ENCODE measurements around the gene MALRD1.

DNA sequence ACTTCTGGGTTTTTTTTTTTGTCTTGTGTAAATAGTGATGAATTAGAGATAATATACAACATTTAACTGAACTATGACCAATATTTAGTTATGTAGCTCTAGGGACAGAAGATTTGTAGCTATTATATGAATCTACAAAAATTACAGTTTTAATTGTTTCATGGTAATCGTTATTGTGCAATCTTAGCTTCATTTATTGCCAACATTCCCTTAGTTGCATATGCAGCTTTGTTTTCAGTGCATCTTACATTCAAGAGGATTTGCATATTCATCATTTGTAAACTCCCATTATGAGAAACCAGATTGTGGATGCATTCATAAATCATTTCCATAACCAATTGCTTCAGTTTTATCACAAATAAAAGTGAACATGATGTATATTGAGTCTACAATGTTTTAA, 68.8 kb downstream of the MALRD1 start:
- TF ChIP-seq, protein P1, sequence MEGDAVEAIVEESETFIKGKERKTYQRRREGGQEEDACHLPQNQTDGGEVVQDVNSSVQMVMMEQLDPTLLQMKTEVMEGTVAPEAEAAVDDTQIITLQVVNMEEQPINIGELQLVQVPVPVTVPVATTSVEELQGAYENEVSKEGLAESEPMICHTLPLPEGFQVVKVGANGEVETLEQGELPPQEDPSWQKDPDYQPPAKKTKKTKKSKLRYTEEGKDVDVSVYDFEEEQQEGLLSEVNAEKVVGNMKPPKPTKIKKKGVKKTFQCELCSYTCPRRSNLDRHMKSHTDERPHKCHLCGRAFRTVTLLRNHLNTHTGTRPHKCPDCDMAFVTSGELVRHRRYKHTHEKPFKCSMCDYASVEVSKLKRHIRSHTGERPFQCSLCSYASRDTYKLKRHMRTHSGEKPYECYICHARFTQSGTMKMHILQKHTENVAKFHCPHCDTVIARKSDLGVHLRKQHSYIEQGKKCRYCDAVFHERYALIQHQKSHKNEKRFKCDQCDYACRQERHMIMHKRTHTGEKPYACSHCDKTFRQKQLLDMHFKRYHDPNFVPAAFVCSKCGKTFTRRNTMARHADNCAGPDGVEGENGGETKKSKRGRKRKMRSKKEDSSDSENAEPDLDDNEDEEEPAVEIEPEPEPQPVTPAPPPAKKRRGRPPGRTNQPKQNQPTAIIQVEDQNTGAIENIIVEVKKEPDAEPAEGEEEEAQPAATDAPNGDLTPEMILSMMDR (IDR thresholded peaks at IDR 0.05) = no peak
- no peak for TF ChIP-seq POLR2A (IDR thresholded peaks at IDR 0.05)

Data from right lobe of liver (tissue), 4 donors.